GOT3 (cell line): ENCODE data around the gene CCDC54.
"Not testable (repeated sequence)": the region's sequence is repeated elsewhere in the genome, so short reads cannot be mapped to it uniquely, and the experiment has no call there.

Source experiments
- DNase-seq: peaks from one replicate; lab custom pipeline; 2025; ENCODE audit warnings: mixed read lengths; lab: John Stamatoyannopoulos, UW

The CCDC54 gene

GRCh38 chr3:107377151-107377550 lies at the start of gene CCDC54:
CCDC54 (plus strand) TSS chr3:107377439; CDS start chr3:107377588, 149 bp downstream.
- DNase-seq, result no peak

- DNase-seq, result no peak
Measured at GRCh38 chr3:107328069-107328468, 49.2 kb upstream of the CCDC54 start.

GRCh38 chr3:107329088-107329487 lies 48.2 kb upstream of the CCDC54 start:
- DNase-seq, result no peak

GRCh38 chr3:107339690-107340089 lies 37.5 kb upstream of the CCDC54 start:
- DNase-seq, result not testable (repeated sequence)

GRCh38 chr3:107344722-107345121 lies 32.5 kb upstream of the CCDC54 start:
- DNase-seq, result no peak

- no peak for DNase-seq
Measured at GRCh38 chr3:107345822-107346405, 31.3 kb upstream of the CCDC54 start.

- DNase-seq, result no peak
Measured at GRCh38 chr3:107346564-107346963, 30.7 kb upstream of the CCDC54 start.

- DNase-seq, result no peak
Measured at GRCh38 chr3:107347751-107348150, 29.5 kb upstream of the CCDC54 start.

GRCh38 chr3:107356706-107357105 lies 20.5 kb upstream of the CCDC54 start:
- DNase-seq, result no peak

GRCh38 chr3:107361633-107362032 lies 15.6 kb upstream of the CCDC54 start:
- DNase-seq, result no peak

- DNase-seq, result no peak
Measured at GRCh38 chr3:107365051-107365450, 12.2 kb upstream of the CCDC54 start.

GRCh38 chr3:107366766-107367165 lies 10.5 kb upstream of the CCDC54 start:
- DNase-seq, result no peak

GRCh38 chr3:107367353-107367752 lies 9.9 kb upstream of the CCDC54 start:
- DNase-seq, result no peak

GRCh38 chr3:107368654-107369398 lies 8.4 kb upstream of the CCDC54 start:
- DNase-seq, result no peak

- no peak for DNase-seq
Measured at GRCh38 chr3:107369791-107370190, 7.4 kb upstream of the CCDC54 start.

- no peak for DNase-seq
Measured at GRCh38 chr3:107370907-107371306, 6.3 kb upstream of the CCDC54 start.

- no peak for DNase-seq
Measured at GRCh38 chr3:107372506-107372905, 4.7 kb upstream of the CCDC54 start.

- DNase-seq, result no peak
Measured at GRCh38 chr3:107373896-107374295, 3.3 kb upstream of the CCDC54 start.

- DNase-seq, result no peak
Measured at GRCh38 chr3:107375682-107376081, 1.6 kb upstream of the CCDC54 start.

- no peak for DNase-seq
Measured at GRCh38 chr3:107382631-107383030, 5.4 kb downstream of the CCDC54 start.

- DNase-seq, result no peak
Measured at GRCh38 chr3:107384428-107384827, 7.2 kb downstream of the CCDC54 start.

- no peak for DNase-seq
Measured at GRCh38 chr3:107384907-107385306, 7.7 kb downstream of the CCDC54 start.

GRCh38 chr3:107387555-107387954 lies 10.3 kb downstream of the CCDC54 start:
- no peak for DNase-seq
